H1 (cell line): ENCODE results near the gene GALNT17. TPM values are rescaled to one million over a fixed set of nuclear protein-coding genes. Genes with fewer than 3 reads are reported as not detected.

Source experiments
- CTCF ChIA-PET: fragments of 300-600 bp; sonication (Branson Sonifier 250); formaldehyde crosslinking; loops from one replicate; lab custom pipeline; 2021; ENCODE audit not compliant: partially characterized antibody; lab: Charles Lee
- POLR2A ChIA-PET: fragments of 300-600 bp; sonication (Branson Sonifier 250); formaldehyde crosslinking; loops from one replicate; lab custom pipeline; 2021; ENCODE audit warnings: inconsistent platforms; ENCODE audit not compliant: partially characterized antibody; lab: Charles Lee
- DNase-seq, 2 experiments: peaks; one replicate each; pipeline versions ENCODE4 v3.0.0 to v3.0.0-alpha.2; 2010 to 2022; ENCODE audit warnings: low spot score in 2 of 2, low read depth in 1 of 2, mixed read lengths in 1 of 2
- FAIRE-seq: peaks from 2 replicates; lab custom pipeline; 2011; peaks lifted over from hg19 to GRCh38; lab: Jason Lieb, UNC
- H2AFZ ChIP-seq: 2 replicates; pipeline ENCODE4 v1.8.1; 2012; ENCODE audit warnings: low read length, inconsistent platforms
- H2AK5ac ChIP-seq: 2 replicates; pipeline ENCODE4 v1.6.1; 2013; ENCODE audit warnings: low read depth, low read length
- H2BK120ac ChIP-seq: replicated peaks from 2 replicates; pipeline ENCODE3; 2013; ENCODE audit warnings: low read depth, low read length, inconsistent platforms
- H2BK12ac ChIP-seq: 2 replicates; pipeline ENCODE4 v1.6.1; 2013; ENCODE audit warnings: low read depth, low read length
- H2BK15ac ChIP-seq: 2 replicates; pipeline ENCODE4 v1.6.1; 2013; ENCODE audit warnings: low read length
- H2BK20ac ChIP-seq: 2 replicates; pipeline ENCODE4 v1.6.1; 2013; ENCODE audit warnings: low read length
- H2BK5ac ChIP-seq: 2 replicates; pipeline ENCODE4 v1.6.1; 2013; ENCODE audit warnings: low read depth, low read length
- H3K14ac ChIP-seq: 2 replicates; pipeline ENCODE4 v1.6.1; 2013; ENCODE audit warnings: inconsistent platforms; ENCODE audit not compliant: insufficient read length
- H3K18ac ChIP-seq: 2 replicates; pipeline ENCODE4 v1.6.1; 2013; ENCODE audit warnings: low read length; ENCODE audit errors: extremely low read depth
- H3K23ac ChIP-seq: 2 replicates; pipeline ENCODE4 v1.6.1; 2013; ENCODE audit warnings: inconsistent platforms; ENCODE audit not compliant: insufficient read length
- H3K23me2 ChIP-seq: 2 replicates; pipeline ENCODE4 v1.6.1; 2013; ENCODE audit warnings: low read depth, low read length
- H3K27ac ChIP-seq: 2 replicates; pipeline ENCODE4 v1.6.1; 2011; ENCODE audit warnings: low read depth, low read length, inconsistent platforms
- H3K27me3 ChIP-seq, 4 experiments: replicated peaks in 1 of 4; 1 replicate in 1 of 4; 2 replicates in 3 of 4; pipeline versions ENCODE4 v1.6.1 to v1.8.1; 2011 to 2013; ENCODE audit warnings: low read length in 3 of 4, mild to moderate bottlenecking in 3 of 4, inconsistent platforms in 2 of 4, mixed read lengths in 2 of 4, moderate library complexity in 1 of 4; ENCODE audit not compliant: control insufficient read depth in 3 of 4, insufficient read depth in 3 of 4; ENCODE audit errors: extremely low read depth in 1 of 4
- H3K36me3 ChIP-seq, 4 experiments: 2 replicates each; pipeline versions ENCODE4 v1.6.1 to v1.8.1; 2011 to 2013; ENCODE audit warnings: mild to moderate bottlenecking in 4 of 4, low read length in 3 of 4, moderate library complexity in 2 of 4, control low read depth in 1 of 4, inconsistent platforms in 1 of 4; ENCODE audit not compliant: insufficient read depth in 4 of 4, control insufficient read depth in 2 of 4
- H3K4ac ChIP-seq: replicated peaks from 2 replicates; pipeline ENCODE3; 2013; ENCODE audit warnings: low read length, low read depth, mixed read lengths, inconsistent platforms; ENCODE audit not compliant: insufficient read length
- H3K4me1 ChIP-seq, 4 experiments: replicated peaks in 1 of 4; 1 replicate in 1 of 4; 2 replicates in 3 of 4; pipeline versions ENCODE4 v1.6.1 to v1.8.1; 2011 to 2013; ENCODE audit warnings: low read length in 3 of 4, inconsistent platforms in 2 of 4, mixed read lengths in 1 of 4; ENCODE audit not compliant: insufficient read depth in 4 of 4, control insufficient read depth in 3 of 4
- H3K4me2 ChIP-seq, 2 experiments: 2 replicates each; pipeline versions ENCODE4 v1.6.1 to v1.8.1; 2011 to 2013; ENCODE audit warnings: low read depth in 2 of 2, low read length in 2 of 2, control low read depth in 1 of 2, inconsistent platforms in 1 of 2, mild to moderate bottlenecking in 1 of 2; ENCODE audit not compliant: insufficient read depth in 1 of 2
- H3K4me3 ChIP-seq, 4 experiments: fragments of 200-600, 300-600 bp in 1 of 4; sonication (generic), shearing (Covaris generic), sonication (Bioruptor Twin) in 1 of 4; 2 replicates each; pipeline versions ENCODE4 v1.5.1 to v1.8.1; 2011 to 2016; ENCODE audit warnings: low read length in 4 of 4, low read depth in 3 of 4, control low read depth in 2 of 4, inconsistent platforms in 2 of 4, mild to moderate bottlenecking in 2 of 4, mixed read lengths in 1 of 4, moderate library complexity in 1 of 4; ENCODE audit not compliant: insufficient read depth in 2 of 4; ENCODE audit errors: extremely low read depth in 1 of 4
- H3K56ac ChIP-seq: replicated peaks from 2 replicates; pipeline ENCODE3; 2013; ENCODE audit warnings: low read depth, mild to moderate bottlenecking, mixed read lengths, low read length, inconsistent platforms; ENCODE audit not compliant: insufficient read length
- H3K79me1 ChIP-seq: 2 replicates; pipeline ENCODE4 v1.6.1; 2013; ENCODE audit warnings: low read depth, low read length, control low read depth
- H3K79me2 ChIP-seq, 2 experiments: 2 replicates each; pipeline versions ENCODE4 v1.6.1 to v1.8.1; 2012 to 2013; ENCODE audit warnings: low read length in 2 of 2, mild to moderate bottlenecking in 2 of 2, inconsistent platforms in 1 of 2; ENCODE audit not compliant: insufficient read depth in 2 of 2, control insufficient read depth in 1 of 2
- H3K9ac ChIP-seq, 4 experiments: replicated peaks in 1 of 4; 1 replicate in 1 of 4; 2 replicates in 3 of 4; pipeline versions ENCODE4 v1.6.1 to v1.8.1; 2011 to 2013; ENCODE audit warnings: low read depth in 3 of 4, low read length in 3 of 4, control low read depth in 2 of 4, mild to moderate bottlenecking in 2 of 4, moderate library complexity in 2 of 4, inconsistent platforms in 1 of 4; ENCODE audit errors: extremely low read depth in 1 of 4
- H3K9me3 ChIP-seq, 2 experiments: 2 replicates each; pipeline versions ENCODE4 v1.6.1 to v1.8.1; 2012 to 2013; ENCODE audit warnings: mild to moderate bottlenecking in 2 of 2, moderate library complexity in 2 of 2, control low read depth in 1 of 2, inconsistent platforms in 1 of 2, low read depth in 1 of 2, low read length in 1 of 2, mixed read lengths in 1 of 2; ENCODE audit not compliant: insufficient read depth in 2 of 2
- H4K20me1 ChIP-seq, 2 experiments: replicated peaks in 1 of 2; 2 replicates each; pipeline versions ENCODE3 to v1.8.1; 2011 to 2013; ENCODE audit warnings: inconsistent platforms in 2 of 2, low read length in 2 of 2, mild to moderate bottlenecking in 1 of 2; ENCODE audit not compliant: insufficient read depth in 2 of 2, control insufficient read depth in 1 of 2
- H4K5ac ChIP-seq: 2 replicates; pipeline ENCODE4 v1.6.1; 2013; ENCODE audit warnings: low read length, low read depth, mixed read lengths, inconsistent platforms; ENCODE audit not compliant: insufficient read length
- H4K8ac ChIP-seq: 2 replicates; pipeline ENCODE4 v1.8.0; 2013; ENCODE audit warnings: mild to moderate bottlenecking, moderate library complexity, low read length, inconsistent platforms; ENCODE audit not compliant: insufficient read depth; ENCODE audit errors: extremely low read depth
- H4K91ac ChIP-seq: replicated peaks from 2 replicates; pipeline ENCODE3; 2013; ENCODE audit warnings: low read length, mixed read lengths, inconsistent platforms; ENCODE audit not compliant: insufficient read length
- KDM1A ChIP-seq: fragments of 200-600, 300-600 bp; sonication (generic); IDR thresholded peaks from 2 replicates; pipeline ENCODE4 v1.7.1; 2016; ENCODE audit warnings: mild to moderate bottlenecking, low read length, borderline replicate concordance
- SIX5 ChIP-seq: IDR thresholded peaks from 2 replicates; pipeline ENCODE4 v1.6.1; 2011; ENCODE audit warnings: mild to moderate bottlenecking, low read depth, low read length
- WGBS, 2 experiments: shearing (Covaris generic) in 1 of 2; methylation state at CpG; one replicate each; pipeline versions ENCODE4 v1.1.6 to v1.1.7; 2013 to 2015; ENCODE audit warnings: low lambda C conversion rate in 2 of 2, mixed read lengths in 2 of 2, inconsistent platforms in 1 of 2, low coverage in 1 of 2, missing lambda C conversion rate in 1 of 2; ENCODE audit not compliant: insufficient replicate concordance in 2 of 2, insufficient coverage in 1 of 2, insufficient read length in 1 of 2; ENCODE audit errors: extremely low coverage in 1 of 2, missing lambda C conversion rate in 1 of 2; 5-methylcytosine and 5-hydroxymethylcytosine counted together
- polyA plus RNA-seq, 7 experiments: library from polyadenylated mRNA; depleted of rRNA in 3 of 7; stranded (reverse) in 5 of 7; unstranded in 2 of 7; fragments of >200 nt in 5 of 7; fragments of 200-250 nt in 2 of 7; gene quantifications; 1 replicate in 5 of 7; 2 replicates in 1 of 7; 4 replicates in 1 of 7; pipeline versions ENCODE4 v1.2.1 to v1.2.3, GENCODE V29; 2011 to 2013; ENCODE audit warnings: missing spikeins in 2 of 7, mixed read lengths in 2 of 7
- total RNA-seq: library from RNA; stranded (reverse); fragmentation: NEBNext Ultra II Directional; extraction: Animal tissue kit (Norgen Biotek cat#: 25700); gene quantifications from 2 replicates; pipeline ENCODE4 v1.2.1, GENCODE V29; 2021

GALNT17 gene
- total and polyA plus RNA-seq, 2 of the 8 experiments (the other 6 are each of a cell fraction or from before 2014, with no cell fraction given): 37.7 to 47.0 TPM

DNA sequence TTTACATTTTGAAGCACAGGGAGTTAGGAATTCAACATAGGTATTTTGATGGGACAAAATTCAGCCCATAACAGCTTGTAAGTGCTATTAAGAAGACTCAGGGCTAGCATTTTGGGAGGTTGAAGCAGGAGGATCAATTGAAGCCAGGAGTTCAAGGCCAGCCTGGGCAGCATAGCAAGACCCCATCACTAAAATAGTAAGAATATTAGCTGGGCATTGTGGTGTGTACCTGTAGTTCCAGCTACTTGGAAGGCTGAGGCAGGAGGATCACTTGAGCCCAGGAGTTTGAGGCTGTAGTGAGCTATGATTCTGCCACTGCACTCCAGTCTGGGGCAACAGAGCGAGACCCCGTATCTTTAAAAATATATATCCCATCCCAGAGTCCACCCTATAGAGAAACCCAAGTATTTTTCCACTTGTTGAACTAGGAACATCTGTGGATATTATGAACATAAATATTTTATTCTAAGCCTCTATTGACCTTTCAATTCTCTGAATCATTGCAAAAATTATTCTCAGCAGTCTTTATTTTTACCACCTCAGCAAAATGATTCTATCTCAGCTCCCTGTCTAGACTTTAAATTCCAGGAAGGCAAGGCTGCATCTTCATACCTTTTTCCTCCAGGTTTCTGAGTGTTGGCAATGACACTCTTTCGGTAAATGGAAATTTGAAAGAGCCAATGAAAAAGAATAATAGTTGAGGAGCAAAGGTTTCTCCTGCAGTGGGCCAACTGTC is 181.0 kb downstream of the GALNT17 start:
- Histone ChIP-seq H3K23ac (no peak overlapping the region), H2BK15ac (no peak overlapping the region), H2BK120ac (no peak overlapping the region), H4K8ac (no peak overlapping the region), H3K27me3 (no peaks in the 10 kb centered on the region), H3K4me1 (peaks cover 0 to 5% (median 1%) of the 10 kb centered on the region in 4 experiments; a peak in 3 of 7 replicates), H3K23me2 (no peaks in the 10 kb centered on the region; the same call in 1 of the 2 replicates), H3K79me2 (peaks cover 5 to 79% of the 10 kb centered on the region in 2 experiments), H3K27ac (no peak overlapping the region), H4K5ac (no peak overlapping the region), H3K14ac (no peak overlapping the region), H2BK12ac (no peak overlapping the region), H3K4me3 (no peak overlapping the region), H3K4ac (no peak overlapping the region), H3K9me3 (peaks cover 3 to 8% of the 10 kb centered on the region in 2 experiments; a peak in 2 of 4 replicates), H2AK5ac (no peak overlapping the region), H3K9ac (no peak overlapping the region), H3K56ac (no peak overlapping the region), H2BK5ac (no peak overlapping the region), H2BK20ac (no peak overlapping the region), H3K18ac (no peak overlapping the region), H3K4me2 (no peak overlapping the region), H3K79me1 (peaks cover 14% of the 10 kb centered on the region), H4K20me1 (no peaks in the 10 kb centered on the region), H4K91ac (no peak overlapping the region), H2AFZ (no peak overlapping the region), H3K36me3 (peaks cover 0 to 7% (median 0%) of the 10 kb centered on the region in 4 experiments; a peak in 2 of 8 replicates)
- no peak for FAIRE-seq
- TF ChIP-seq SIX5 (no peak), KDM1A (peak; percentile 62; the same call in 1 of the 2 replicates)
- CTCF ChIA-PET: interaction anchor here (1.0 kb wide), 1 partner anchor 33 kb away, joined by 3 read pairs; no protein-coding TSS in a partner anchor
- DNase-seq: no peak
- 93% methylated on average over 3 of the region's 3 CpGs; no CpG with 5 or more reads in 1 of the 2 experiments for WGBS, 2 experiments
- POLR2A ChIA-PET: interaction anchor here (2.3 kb wide), 1 partner anchor 12 kb away, joined by 8 read pairs; no protein-coding TSS in a partner anchor
